ENCODE data around the gene MARCO. TPM values are rescaled to one million over a fixed set of nuclear protein-coding genes. Genes with fewer than 3 reads are reported as not detected.

MARCO gene
- total and polyA plus RNA-seq, 2 experiments from 2014 or later = not detected

DNA sequence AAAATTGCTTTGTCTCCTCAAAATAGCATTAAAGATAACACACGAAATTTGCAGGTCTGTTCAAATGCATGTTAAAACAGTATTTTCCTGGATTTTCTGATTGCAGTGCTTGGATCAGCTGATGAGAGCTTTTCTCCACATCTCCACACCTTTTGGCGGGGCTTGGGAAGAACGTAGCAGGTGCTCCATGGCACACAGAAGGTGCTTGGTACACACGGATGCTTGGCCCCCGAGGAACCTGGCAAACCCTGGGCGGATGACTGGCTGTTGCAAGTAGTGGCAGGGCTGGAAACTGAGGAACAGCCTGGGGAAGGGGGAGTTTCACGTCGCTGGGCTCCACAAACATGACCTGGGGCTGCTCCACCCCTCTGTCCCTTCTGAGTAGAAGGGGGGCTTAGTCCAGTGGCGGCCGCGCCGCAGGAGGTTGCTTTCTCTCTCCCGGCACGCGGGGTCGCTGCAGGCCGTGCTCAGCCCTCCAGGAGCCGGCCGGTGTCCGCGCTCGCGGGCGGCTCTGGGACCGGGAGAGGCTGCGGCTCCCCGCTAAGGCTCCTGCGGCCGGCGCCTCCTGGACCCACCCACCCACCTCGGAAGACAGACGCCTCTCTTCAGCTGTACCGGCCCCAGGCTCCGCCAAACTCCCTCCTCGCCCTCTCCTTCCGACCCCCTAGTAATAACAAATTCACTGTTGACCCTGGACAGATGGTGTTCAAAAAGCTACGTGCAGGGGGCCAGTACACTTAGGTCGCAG is 69.3 kb downstream of the MARCO start:
- H3K79me2 ChIP-seq (replicated peaks; ENCODE audit: insufficient read depth) = no peaks in the 10 kb centered on the region
- ATAC-seq = peak; percentile 95
- H3K27ac Mint-ChIP-seq = no peak overlapping the region
- H3K4me1 Mint-ChIP-seq = peaks cover 10% of the 10 kb centered on the region
- no peaks in the 10 kb centered on the region for H3K36me3 Mint-ChIP-seq (ENCODE audit: low read depth)
- no peak for TF ChIP-seq ZNF331 (CRISPR knock-in tag; IDR thresholded peaks at IDR 0.05; ENCODE audit: low read depth)
- TF ChIP-seq, protein P1, sequence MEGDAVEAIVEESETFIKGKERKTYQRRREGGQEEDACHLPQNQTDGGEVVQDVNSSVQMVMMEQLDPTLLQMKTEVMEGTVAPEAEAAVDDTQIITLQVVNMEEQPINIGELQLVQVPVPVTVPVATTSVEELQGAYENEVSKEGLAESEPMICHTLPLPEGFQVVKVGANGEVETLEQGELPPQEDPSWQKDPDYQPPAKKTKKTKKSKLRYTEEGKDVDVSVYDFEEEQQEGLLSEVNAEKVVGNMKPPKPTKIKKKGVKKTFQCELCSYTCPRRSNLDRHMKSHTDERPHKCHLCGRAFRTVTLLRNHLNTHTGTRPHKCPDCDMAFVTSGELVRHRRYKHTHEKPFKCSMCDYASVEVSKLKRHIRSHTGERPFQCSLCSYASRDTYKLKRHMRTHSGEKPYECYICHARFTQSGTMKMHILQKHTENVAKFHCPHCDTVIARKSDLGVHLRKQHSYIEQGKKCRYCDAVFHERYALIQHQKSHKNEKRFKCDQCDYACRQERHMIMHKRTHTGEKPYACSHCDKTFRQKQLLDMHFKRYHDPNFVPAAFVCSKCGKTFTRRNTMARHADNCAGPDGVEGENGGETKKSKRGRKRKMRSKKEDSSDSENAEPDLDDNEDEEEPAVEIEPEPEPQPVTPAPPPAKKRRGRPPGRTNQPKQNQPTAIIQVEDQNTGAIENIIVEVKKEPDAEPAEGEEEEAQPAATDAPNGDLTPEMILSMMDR (conservative IDR thresholded peaks at IDR 0.05; ENCODE audit: low read depth in 2 of 2) = peak; percentile 48 to 90
- peak overlapping the region; percentile 60 for H3K4me3 Mint-ChIP-seq
- H3K4me2 ChIP-seq = peak overlapping the region; percentile 82
- peaks cover 7% of the 10 kb centered on the region for H3K27me3 Mint-ChIP-seq (ENCODE audit: insufficient read depth, low read depth, poor library complexity)
- peaks cover 5% of the 10 kb centered on the region; the same call in 1 of the 3 replicates for H3K9me3 Mint-ChIP-seq
- no peaks in the 10 kb centered on the region for H3K9me2 ChIP-seq (ENCODE audit: insufficient read depth)
- peak; percentile 88 for DNase-seq (ENCODE audit: low spot score)
- no peaks in the 10 kb centered on the region for H3K4me1 ChIP-seq (ENCODE audit: insufficient read depth)
- no peaks in the 10 kb centered on the region for H3F3A ChIP-seq (replicated peaks; ENCODE audit: low read depth)
- no peaks in the 10 kb centered on the region for H4K20me1 ChIP-seq (replicated peaks; ENCODE audit: insufficient read depth)
- H2AFZ ChIP-seq = peak overlapping the region; percentile 90
- peak overlapping the region; percentile 51 for H3K4me3 ChIP-seq
- H3K27me3 ChIP-seq (ENCODE audit: insufficient read depth) = no peaks in the 10 kb centered on the region
- no peaks in the 10 kb centered on the region for H3K36me3 ChIP-seq (ENCODE audit: insufficient read depth)
- H3K27ac ChIP-seq (ENCODE audit: low read depth) = no peak overlapping the region

DNA sequence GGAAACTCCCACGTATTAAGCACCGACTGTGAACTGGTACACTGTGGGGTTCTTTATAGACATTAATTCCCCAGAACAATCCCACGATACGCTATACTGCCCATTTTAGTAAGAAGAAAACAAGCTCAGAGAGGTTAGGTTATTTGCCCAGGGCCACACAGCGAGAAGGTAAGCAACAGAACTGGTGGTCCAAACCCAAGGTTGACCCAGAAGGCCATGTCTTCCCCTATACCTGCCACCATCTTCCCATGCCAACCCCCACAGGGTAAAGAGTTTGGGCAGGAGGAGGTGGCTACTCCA is 69.9 kb downstream of the MARCO start:
- H3K4me1 Mint-ChIP-seq = peaks cover 14% of the 10 kb centered on the region
- Histone ChIP-seq H3K27me3 (ENCODE audit: insufficient read depth) (no peaks in the 10 kb centered on the region), H3K9me2 (ENCODE audit: insufficient read depth) (no peaks in the 10 kb centered on the region), H3K27ac (ENCODE audit: low read depth) (no peak overlapping the region), H3K79me2 (replicated peaks; ENCODE audit: insufficient read depth) (no peaks in the 10 kb centered on the region), H3K4me2 (peak overlapping the region; percentile 82), H3K36me3 (ENCODE audit: insufficient read depth) (no peaks in the 10 kb centered on the region), H4K20me1 (replicated peaks; ENCODE audit: insufficient read depth) (no peaks in the 10 kb centered on the region), H3F3A (replicated peaks; ENCODE audit: low read depth) (no peaks in the 10 kb centered on the region), H3K4me3 (peak overlapping the region; percentile 51), H3K4me1 (ENCODE audit: insufficient read depth) (no peaks in the 10 kb centered on the region), H2AFZ (peak overlapping the region; percentile 87; the same call in 1 of the 2 replicates)
- DNase-seq (ENCODE audit: low spot score) (no peak), ATAC-seq (no peak)
- H3K9me3 Mint-ChIP-seq = peaks cover 3% of the 10 kb centered on the region; the same call in 1 of the 3 replicates
- H3K4me3 Mint-ChIP-seq = peak overlapping the region; percentile 60
- no peak overlapping the region for H3K27ac Mint-ChIP-seq
- H3K36me3 Mint-ChIP-seq (ENCODE audit: low read depth) = no peaks in the 10 kb centered on the region
- peaks cover 9% of the 10 kb centered on the region for H3K27me3 Mint-ChIP-seq (ENCODE audit: insufficient read depth, low read depth, poor library complexity)
- TF ChIP-seq EZH2phosphoT487 (IDR thresholded peaks at IDR 0.05; ENCODE audit: unreplicated experiment) = no peak
- no peak for TF ChIP-seq STAT1 (IDR thresholded peaks at IDR 0.05; ENCODE audit: unreplicated experiment)
- TF ChIP-seq, protein P1 (conservative IDR thresholded peaks at IDR 0.05; ENCODE audit: low read depth in 2 of 2) = no peak
- TF ChIP-seq, protein P2, sequence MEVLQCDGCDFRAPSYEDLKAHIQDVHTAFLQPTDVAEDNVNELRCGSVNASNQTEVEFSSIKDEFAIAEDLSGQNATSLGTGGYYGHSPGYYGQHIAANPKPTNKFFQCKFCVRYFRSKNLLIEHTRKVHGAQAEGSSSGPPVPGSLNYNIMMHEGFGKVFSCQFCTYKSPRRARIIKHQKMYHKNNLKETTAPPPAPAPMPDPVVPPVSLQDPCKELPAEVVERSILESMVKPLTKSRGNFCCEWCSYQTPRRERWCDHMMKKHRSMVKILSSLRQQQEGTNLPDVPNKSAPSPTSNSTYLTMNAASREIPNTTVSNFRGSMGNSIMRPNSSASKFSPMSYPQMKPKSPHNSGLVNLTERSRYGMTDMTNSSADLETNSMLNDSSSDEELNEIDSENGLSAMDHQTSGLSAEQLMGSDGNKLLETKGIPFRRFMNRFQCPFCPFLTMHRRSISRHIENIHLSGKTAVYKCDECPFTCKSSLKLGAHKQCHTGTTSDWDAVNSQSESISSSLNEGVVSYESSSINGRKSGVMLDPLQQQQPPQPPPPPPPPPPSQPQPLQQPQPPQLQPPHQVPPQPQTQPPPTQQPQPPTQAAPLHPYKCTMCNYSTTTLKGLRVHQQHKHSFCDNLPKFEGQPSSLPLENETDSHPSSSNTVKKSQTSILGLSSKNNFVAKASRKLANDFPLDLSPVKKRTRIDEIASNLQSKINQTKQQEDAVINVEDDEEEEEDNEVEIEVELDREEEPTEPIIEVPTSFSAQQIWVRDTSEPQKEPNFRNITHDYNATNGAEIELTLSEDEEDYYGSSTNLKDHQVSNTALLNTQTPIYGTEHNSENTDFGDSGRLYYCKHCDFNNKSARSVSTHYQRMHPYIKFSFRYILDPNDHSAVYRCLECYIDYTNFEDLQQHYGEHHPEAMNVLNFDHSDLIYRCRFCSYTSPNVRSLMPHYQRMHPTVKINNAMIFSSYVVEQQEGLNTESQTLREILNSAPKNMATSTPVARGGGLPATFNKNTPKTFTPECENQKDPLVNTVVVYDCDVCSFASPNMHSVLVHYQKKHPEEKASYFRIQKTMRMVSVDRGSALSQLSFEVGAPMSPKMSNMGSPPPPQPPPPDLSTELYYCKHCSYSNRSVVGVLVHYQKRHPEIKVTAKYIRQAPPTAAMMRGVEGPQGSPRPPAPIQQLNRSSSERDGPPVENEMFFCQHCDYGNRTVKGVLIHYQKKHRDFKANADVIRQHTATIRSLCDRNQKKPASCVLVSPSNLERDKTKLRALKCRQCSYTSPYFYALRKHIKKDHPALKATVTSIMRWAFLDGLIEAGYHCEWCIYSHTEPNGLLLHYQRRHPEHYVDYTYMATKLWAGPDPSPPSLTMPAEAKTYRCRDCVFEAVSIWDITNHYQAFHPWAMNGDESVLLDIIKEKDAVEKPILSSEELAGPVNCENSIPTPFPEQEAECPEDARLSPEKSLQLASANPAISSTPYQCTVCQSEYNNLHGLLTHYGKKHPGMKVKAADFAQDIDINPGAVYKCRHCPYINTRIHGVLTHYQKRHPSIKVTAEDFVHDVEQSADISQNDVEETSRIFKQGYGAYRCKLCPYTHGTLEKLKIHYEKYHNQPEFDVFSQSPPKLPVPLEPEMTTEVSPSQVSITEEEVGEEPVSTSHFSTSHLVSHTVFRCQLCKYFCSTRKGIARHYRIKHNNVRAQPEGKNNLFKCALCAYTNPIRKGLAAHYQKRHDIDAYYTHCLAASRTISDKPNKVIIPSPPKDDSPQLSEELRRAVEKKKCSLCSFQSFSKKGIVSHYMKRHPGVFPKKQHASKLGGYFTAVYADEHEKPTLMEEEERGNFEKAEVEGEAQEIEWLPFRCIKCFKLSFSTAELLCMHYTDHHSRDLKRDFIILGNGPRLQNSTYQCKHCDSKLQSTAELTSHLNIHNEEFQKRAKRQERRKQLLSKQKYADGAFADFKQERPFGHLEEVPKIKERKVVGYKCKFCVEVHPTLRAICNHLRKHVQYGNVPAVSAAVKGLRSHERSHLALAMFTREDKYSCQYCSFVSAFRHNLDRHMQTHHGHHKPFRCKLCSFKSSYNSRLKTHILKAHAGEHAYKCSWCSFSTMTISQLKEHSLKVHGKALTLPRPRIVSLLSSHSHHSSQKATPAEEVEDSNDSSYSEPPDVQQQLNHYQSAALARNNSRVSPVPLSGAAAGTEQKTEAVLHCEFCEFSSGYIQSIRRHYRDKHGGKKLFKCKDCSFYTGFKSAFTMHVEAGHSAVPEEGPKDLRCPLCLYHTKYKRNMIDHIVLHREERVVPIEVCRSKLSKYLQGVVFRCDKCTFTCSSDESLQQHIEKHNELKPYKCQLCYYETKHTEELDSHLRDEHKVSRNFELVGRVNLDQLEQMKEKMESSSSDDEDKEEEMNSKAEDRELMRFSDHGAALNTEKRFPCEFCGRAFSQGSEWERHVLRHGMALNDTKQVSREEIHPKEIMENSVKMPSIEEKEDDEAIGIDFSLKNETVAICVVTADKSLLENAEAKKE (CRISPR knock-in tag; IDR thresholded peaks at IDR 0.05) = no peak
- TF ChIP-seq, protein P3, sequence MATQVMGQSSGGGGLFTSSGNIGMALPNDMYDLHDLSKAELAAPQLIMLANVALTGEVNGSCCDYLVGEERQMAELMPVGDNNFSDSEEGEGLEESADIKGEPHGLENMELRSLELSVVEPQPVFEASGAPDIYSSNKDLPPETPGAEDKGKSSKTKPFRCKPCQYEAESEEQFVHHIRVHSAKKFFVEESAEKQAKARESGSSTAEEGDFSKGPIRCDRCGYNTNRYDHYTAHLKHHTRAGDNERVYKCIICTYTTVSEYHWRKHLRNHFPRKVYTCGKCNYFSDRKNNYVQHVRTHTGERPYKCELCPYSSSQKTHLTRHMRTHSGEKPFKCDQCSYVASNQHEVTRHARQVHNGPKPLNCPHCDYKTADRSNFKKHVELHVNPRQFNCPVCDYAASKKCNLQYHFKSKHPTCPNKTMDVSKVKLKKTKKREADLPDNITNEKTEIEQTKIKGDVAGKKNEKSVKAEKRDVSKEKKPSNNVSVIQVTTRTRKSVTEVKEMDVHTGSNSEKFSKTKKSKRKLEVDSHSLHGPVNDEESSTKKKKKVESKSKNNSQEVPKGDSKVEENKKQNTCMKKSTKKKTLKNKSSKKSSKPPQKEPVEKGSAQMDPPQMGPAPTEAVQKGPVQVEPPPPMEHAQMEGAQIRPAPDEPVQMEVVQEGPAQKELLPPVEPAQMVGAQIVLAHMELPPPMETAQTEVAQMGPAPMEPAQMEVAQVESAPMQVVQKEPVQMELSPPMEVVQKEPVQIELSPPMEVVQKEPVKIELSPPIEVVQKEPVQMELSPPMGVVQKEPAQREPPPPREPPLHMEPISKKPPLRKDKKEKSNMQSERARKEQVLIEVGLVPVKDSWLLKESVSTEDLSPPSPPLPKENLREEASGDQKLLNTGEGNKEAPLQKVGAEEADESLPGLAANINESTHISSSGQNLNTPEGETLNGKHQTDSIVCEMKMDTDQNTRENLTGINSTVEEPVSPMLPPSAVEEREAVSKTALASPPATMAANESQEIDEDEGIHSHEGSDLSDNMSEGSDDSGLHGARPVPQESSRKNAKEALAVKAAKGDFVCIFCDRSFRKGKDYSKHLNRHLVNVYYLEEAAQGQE (IDR thresholded peaks at IDR 0.05; ENCODE audit: unreplicated experiment) = no peak
